ENCODE measurements around the gene DIP2C. TPM values are rescaled to one million over a fixed set of nuclear protein-coding genes. Genes with fewer than 3 reads are reported as not detected.

DIP2C gene
- total RNA-seq, 1 donor from 2014 or later, result 18.4 TPM

DNA sequence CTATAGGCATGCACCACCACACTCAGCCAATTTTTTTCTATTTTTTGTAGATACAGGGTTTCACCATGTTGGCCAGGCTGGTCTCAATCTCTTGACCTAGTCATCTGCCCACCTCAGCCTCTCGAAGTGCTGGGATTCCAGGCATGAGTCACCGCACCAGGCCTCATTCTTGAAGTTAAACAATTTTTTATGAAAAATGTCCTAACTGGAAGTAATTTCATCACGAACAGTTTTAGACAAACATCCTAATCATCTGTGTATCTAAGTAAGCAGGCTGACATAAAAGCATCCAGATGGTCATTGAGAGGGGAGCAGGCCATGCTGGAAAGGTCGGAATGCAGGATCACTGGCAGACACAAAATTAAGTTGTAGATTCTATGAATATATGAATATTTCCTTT, 285.1 kb downstream of the DIP2C start:
- Histone ChIP-seq H3K9me3 (no peaks in the 10 kb centered on the region), H3K27me3 (no peaks in the 10 kb centered on the region), H3K4me1 (no peaks in the 10 kb centered on the region), H3K4me3 (no peak overlapping the region), H3K36me3 (peaks cover 0 to 12% of the 10 kb centered on the region in 2 donors), H3K27ac (no peak overlapping the region)
- TF ChIP-seq, protein P1, sequence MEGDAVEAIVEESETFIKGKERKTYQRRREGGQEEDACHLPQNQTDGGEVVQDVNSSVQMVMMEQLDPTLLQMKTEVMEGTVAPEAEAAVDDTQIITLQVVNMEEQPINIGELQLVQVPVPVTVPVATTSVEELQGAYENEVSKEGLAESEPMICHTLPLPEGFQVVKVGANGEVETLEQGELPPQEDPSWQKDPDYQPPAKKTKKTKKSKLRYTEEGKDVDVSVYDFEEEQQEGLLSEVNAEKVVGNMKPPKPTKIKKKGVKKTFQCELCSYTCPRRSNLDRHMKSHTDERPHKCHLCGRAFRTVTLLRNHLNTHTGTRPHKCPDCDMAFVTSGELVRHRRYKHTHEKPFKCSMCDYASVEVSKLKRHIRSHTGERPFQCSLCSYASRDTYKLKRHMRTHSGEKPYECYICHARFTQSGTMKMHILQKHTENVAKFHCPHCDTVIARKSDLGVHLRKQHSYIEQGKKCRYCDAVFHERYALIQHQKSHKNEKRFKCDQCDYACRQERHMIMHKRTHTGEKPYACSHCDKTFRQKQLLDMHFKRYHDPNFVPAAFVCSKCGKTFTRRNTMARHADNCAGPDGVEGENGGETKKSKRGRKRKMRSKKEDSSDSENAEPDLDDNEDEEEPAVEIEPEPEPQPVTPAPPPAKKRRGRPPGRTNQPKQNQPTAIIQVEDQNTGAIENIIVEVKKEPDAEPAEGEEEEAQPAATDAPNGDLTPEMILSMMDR (IDR thresholded peaks at IDR 0.05), result no peak
- TF ChIP-seq POLR2A (IDR thresholded peaks at IDR 0.05) (no peak), POLR2AphosphoS5 (IDR thresholded peaks at IDR 0.05; ENCODE audit: insufficient read depth in 1 of 2, low read depth in 1 of 2) (no peak)
- peak in 1 of 2 donors; percentile 27 for DNase-seq (ENCODE audit: extremely low spot score in 2 of 2)
- intact Hi-C loops (cut with DNase I), result no loop called here

DNA sequence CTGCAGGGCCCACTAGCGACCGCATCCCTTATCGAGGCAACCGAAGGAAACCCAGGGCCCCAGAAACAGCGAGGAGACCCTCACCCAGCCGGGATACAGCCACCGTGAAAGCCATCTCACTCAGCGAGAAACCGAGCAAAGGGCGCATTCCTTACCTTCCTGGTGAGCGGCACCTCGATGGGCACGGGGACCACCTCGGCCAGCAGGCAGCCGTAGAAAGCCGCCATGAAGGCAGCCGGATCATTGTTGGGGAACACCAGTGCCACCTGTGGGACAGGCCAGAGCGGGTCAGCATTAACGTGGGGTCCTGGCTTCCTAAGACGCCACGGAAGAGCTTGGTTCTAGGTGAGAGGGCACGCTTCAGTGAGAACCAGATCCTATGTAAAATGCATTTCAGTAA, 290.5 kb downstream of the DIP2C start:
- Histone ChIP-seq H3K36me3 (no peaks in the 10 kb centered on the region), H3K9me3 (no peaks in the 10 kb centered on the region), H3K27ac (no peak overlapping the region), H3K4me1 (peaks cover 11% of the 10 kb centered on the region), H3K27me3 (no peaks in the 10 kb centered on the region), H3K4me3 (no peak overlapping the region)
- TF ChIP-seq POLR2A (IDR thresholded peaks at IDR 0.05) (no peak), POLR2AphosphoS5 (IDR thresholded peaks at IDR 0.05; ENCODE audit: insufficient read depth in 1 of 2, low read depth in 1 of 2) (no peak)
- TF ChIP-seq, protein P1 (IDR thresholded peaks at IDR 0.05), result no peak
- no peak for DNase-seq (ENCODE audit: extremely low spot score in 2 of 2)
- intact Hi-C loops (cut with DNase I), result no loop called here

DNA sequence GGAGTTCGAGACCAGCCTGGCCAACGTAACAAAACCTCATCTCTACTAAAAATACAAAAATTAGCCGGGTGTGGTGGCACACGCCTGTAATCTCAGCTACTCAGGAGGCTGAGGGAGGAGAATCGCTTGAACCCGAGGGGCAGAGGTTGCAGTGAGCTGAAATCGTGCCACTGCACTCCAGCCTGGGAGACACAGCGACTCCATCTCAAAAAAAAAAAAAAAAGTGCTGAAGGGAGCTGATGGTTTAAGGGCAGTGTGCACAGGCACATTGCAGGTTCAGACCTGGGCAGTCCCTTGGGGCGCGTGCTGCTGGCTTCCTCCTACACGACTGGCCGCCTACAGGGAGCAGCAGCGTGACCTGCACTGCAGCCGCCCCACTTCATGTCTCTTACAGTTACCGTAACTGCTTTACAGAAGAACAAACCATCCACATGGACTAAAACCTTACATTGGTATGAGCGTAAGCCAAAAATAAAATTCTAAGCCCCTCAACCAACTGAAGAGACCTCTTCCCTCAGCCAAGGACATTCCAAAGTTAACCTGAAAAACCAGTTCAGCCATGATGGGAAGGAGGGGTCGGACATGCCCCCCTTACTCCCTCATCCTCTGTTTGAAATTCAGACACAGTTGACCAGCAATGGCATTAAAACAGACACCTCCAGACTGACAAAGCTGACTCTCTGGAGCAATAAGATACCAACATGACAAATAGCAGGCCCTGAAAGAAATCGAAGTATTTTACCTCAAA, 292.0 kb downstream of the DIP2C start:
- H3K27ac ChIP-seq, result no peak overlapping the region
- TF ChIP-seq, protein P1 (IDR thresholded peaks at IDR 0.05), result no peak
- no peak for TF ChIP-seq POLR2AphosphoS5 (IDR thresholded peaks at IDR 0.05; ENCODE audit: insufficient read depth in 1 of 2, low read depth in 1 of 2)
- intact Hi-C loops (cut with DNase I), result no loop called here
- H3K36me3 ChIP-seq, result no peaks in the 10 kb centered on the region
- H3K4me3 ChIP-seq, result no peak overlapping the region
- H3K27me3 ChIP-seq, result no peaks in the 10 kb centered on the region
- no peak for DNase-seq (ENCODE audit: extremely low spot score in 2 of 2)
- H3K4me1 ChIP-seq, result peaks cover 11% of the 10 kb centered on the region
- no peaks in the 10 kb centered on the region for H3K9me3 ChIP-seq

DNA sequence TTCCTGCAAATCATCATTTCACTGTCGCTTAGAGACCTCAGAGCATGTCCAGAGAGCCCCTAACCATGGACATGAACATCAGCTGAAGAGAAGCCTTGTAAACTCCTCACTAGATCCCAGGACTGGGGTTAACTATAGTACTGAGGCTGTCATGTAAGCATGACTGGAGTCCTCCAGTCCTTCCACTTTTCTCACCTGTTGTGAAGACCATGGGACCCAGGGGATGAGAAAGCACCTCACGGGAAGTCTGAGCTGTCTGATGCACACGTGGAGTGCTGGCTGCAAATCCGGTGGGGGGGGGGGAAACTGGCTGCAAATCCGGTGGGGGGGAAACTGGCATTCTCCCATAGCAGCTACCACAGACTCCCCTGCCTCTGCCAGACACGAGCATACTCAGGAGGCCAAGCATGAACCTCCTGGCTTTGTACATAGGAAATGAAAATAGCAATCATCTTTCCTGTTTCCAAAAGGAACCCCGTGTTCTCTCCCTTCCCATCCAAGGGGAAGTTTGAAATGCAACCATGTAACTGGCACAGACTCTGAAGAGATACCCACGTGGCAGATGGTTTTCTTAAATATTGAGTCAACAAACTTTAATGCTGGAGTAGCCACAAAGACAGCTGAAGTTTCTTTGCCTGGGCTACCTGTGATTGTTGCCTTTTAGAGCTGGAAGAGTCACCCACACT, 292.8 kb downstream of the DIP2C start:
- Histone ChIP-seq H3K27ac (no peak overlapping the region), H3K36me3 (no peaks in the 10 kb centered on the region)
- TF ChIP-seq POLR2AphosphoS5 (IDR thresholded peaks at IDR 0.05; ENCODE audit: insufficient read depth in 1 of 2, low read depth in 1 of 2) (no peak), POLR2A (IDR thresholded peaks at IDR 0.05) (no peak)
- TF ChIP-seq, protein P1 (IDR thresholded peaks at IDR 0.05), result no peak

GRCh38 chr10:396107-396506, 293.4 kb downstream of the DIP2C start:
- TF ChIP-seq POLR2A (IDR thresholded peaks at IDR 0.05) (no peak), POLR2AphosphoS5 (IDR thresholded peaks at IDR 0.05; ENCODE audit: insufficient read depth in 1 of 2, low read depth in 1 of 2) (no peak)
- TF ChIP-seq, protein P1 (IDR thresholded peaks at IDR 0.05), result no peak
- no peaks in the 10 kb centered on the region for H3K27me3 ChIP-seq
- intact Hi-C loops (cut with DNase I), result no loop called here
- no peak for DNase-seq (ENCODE audit: extremely low spot score in 2 of 2)
- H3K4me1 ChIP-seq, result peaks cover 11% of the 10 kb centered on the region
- H3K36me3 ChIP-seq, result no peaks in the 10 kb centered on the region
- H3K9me3 ChIP-seq, result no peaks in the 10 kb centered on the region
- H3K27ac ChIP-seq, result no peak overlapping the region
- H3K4me3 ChIP-seq, result no peak overlapping the region

More for the DNA sequence above, 292.8 kb downstream of the DIP2C start:
- intact Hi-C loops (cut with DNase I), result no loop called here
- no peak for DNase-seq (ENCODE audit: extremely low spot score in 2 of 2)
- Histone ChIP-seq H3K27me3 (no peaks in the 10 kb centered on the region), H3K4me1 (peaks cover 11% of the 10 kb centered on the region), H3K4me3 (no peak overlapping the region), H3K9me3 (no peaks in the 10 kb centered on the region)
